WI38 (cell line): ENCODE data around the gene SPHK1.

Experiments used
- H3K4me3 ChIP-seq: 2 replicates; pipeline ENCODE4 v1.5.1; 2011; ENCODE audit warnings: low read depth, mild to moderate bottlenecking, control low read depth, low read length
- TF ChIP-seq, protein P1 (sequence below): IDR thresholded peaks from 2 replicates; pipeline ENCODE4 v1.5.1; 2012; ENCODE audit warnings: low read depth, mild to moderate bottlenecking, control low read depth, low read length

Gene SPHK1

DNA sequence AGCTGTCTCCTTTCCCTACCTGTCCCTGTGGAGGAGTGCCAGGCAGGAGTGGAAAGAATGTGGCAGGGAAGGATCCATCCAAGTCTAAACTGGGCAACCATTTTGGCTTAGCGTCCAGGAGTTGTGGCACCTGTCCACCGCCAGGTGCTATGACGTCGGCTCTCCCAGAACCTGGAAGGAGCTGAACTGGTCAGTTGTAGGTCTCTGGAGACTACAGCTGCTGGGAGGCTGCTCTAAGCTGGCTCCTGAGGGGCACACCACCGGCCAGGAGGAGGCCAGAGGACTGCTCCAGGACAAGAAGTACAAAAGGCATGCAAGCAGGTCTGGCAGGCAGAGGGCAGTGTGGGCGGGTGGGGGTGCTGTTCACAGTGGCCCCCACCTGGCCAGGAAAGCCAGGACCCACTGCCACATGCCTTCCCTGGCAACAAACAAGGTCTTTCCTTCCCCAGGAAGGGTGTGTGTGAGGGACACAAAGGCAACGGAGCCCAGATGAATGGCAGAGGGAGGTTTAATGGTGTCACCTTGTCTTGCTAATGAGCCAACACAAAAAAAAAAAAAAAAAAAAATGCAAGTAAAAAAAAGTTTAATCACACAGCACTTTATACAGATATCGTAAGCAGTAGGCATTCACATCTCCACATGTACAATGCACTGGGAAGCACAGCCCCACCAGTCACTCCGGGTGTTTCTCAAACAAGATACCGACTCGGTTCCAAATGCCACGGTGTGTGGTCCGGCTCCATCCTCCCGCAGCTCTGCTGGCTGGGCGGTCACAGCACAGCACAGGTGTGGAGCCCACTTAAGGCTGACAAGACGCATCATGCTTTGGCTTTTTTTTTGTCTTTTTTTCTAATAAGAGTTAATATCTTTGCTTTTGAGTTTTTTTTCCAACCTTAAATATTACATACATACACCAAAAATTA lies 4.8 kb downstream of the SPHK1 start:
- no peak overlapping the region for H3K4me3 ChIP-seq
- TF ChIP-seq, protein P1, sequence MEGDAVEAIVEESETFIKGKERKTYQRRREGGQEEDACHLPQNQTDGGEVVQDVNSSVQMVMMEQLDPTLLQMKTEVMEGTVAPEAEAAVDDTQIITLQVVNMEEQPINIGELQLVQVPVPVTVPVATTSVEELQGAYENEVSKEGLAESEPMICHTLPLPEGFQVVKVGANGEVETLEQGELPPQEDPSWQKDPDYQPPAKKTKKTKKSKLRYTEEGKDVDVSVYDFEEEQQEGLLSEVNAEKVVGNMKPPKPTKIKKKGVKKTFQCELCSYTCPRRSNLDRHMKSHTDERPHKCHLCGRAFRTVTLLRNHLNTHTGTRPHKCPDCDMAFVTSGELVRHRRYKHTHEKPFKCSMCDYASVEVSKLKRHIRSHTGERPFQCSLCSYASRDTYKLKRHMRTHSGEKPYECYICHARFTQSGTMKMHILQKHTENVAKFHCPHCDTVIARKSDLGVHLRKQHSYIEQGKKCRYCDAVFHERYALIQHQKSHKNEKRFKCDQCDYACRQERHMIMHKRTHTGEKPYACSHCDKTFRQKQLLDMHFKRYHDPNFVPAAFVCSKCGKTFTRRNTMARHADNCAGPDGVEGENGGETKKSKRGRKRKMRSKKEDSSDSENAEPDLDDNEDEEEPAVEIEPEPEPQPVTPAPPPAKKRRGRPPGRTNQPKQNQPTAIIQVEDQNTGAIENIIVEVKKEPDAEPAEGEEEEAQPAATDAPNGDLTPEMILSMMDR, result no peak

DNA sequence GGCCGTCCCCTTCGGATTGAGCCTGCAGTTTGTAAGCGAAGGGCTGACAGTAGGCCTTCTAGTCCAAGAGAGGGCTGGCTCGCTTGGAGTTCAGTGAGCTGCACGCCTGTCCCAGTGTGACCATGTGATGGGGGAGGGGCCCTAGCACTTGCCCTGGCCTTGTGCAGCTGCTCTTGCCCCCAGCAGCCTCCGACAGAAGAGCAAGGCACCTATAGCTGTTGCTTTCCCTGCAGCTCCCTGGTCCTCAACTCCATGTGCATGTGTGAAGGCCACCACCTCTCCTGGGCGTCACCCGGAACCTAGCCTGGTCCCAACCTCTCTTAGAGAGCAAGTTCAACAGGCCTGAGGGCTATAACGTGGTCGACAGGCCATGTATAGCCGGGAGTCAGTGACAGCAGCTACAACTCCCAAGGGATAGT lies 5.6 kb downstream of the SPHK1 start:
- TF ChIP-seq, protein P1, result no peak
- no peak overlapping the region for H3K4me3 ChIP-seq

DNA sequence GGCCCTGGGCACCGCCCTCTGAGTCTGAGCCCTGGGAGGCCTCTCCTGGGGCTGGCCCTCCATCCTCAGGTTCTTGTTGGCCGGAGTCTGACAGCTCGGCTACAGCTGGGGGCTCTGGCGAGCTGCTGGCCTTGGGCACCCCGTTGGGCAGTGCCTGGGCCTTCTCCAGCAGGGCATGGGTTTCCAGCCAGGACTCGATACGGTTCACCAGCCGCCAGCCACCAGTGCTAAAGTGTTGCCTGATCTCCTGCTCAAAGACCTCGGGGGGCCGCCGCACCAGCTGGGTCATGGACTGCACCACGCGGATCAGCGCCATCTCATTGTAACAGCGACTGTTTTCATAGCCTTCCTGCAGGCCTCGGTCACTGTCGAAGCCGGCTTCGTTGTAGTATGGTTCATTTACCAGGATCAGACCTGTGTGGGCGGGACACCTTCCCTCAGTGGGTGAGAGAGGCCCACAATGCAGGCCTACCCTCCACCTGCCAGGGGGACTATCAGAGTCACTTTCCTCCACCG lies 6.8 kb downstream of the SPHK1 start:
- TF ChIP-seq, protein P1, result no peak
- H3K4me3 ChIP-seq, result no peak overlapping the region

DNA sequence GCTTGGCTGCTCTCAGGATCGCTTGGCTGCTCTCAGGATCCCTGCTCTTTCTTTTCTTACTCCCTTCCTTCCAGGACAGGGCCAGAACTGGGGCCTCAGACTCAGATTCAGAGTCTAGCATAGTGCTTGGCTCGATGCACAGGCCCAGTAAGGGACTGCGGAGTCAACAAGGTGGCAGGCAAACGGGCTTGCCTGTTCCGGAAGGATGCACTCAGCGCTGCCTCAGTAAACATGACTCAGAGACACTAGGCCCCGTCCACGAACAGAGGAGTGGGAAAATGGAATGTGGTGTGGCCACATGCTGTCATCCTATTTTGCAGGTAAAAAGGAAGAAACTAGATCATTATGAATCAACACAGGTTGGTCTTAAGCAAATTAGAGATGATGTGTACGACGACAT lies 9.8 kb downstream of the SPHK1 start:
- TF ChIP-seq, protein P1, result no peak
- H3K4me3 ChIP-seq, result no peak overlapping the region

DNA sequence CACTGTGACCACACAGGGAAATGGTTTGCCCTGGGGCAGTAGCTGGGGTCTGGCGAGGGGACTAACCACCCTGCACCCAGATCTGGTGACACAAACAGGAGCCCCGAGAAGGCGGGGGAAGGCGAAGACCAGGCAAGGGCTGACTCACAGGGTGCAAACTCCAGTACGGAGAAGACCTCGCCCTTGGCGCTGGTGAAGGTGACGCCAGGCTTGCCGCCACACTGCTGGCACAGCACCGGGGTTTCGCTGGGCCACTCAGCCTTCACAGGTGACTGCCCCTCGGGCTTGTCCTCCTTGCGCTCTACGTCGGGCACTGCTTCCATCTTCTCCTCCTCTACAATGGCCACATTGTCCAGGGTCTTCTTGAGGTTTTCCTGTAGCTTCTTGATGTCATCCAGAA lies 11.6 kb downstream of the SPHK1 start:
- no peak overlapping the region for H3K4me3 ChIP-seq
- TF ChIP-seq, protein P1, result no peak

DNA sequence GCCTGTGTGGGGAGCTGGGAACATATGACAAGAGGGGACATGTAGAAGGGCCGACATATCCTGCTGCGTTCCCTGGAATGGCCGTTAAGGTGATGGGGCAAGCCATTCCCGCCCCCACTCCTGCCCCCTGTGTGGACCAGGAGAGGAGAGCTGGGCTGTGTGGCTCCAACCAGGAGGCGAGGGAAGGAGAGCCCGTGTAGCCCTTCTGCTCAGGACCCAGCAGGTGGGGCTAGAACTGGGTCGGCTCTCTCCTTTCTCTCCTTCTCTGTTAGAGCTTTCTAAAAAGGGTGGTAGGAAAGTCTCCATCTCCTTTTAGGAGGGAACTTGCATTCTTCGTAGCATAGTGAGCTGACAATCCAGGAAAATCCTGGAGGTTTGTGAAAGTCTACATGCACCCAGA lies 12.8 kb downstream of the SPHK1 start:
- no peak overlapping the region for H3K4me3 ChIP-seq
- TF ChIP-seq, protein P1, result no peak

DNA sequence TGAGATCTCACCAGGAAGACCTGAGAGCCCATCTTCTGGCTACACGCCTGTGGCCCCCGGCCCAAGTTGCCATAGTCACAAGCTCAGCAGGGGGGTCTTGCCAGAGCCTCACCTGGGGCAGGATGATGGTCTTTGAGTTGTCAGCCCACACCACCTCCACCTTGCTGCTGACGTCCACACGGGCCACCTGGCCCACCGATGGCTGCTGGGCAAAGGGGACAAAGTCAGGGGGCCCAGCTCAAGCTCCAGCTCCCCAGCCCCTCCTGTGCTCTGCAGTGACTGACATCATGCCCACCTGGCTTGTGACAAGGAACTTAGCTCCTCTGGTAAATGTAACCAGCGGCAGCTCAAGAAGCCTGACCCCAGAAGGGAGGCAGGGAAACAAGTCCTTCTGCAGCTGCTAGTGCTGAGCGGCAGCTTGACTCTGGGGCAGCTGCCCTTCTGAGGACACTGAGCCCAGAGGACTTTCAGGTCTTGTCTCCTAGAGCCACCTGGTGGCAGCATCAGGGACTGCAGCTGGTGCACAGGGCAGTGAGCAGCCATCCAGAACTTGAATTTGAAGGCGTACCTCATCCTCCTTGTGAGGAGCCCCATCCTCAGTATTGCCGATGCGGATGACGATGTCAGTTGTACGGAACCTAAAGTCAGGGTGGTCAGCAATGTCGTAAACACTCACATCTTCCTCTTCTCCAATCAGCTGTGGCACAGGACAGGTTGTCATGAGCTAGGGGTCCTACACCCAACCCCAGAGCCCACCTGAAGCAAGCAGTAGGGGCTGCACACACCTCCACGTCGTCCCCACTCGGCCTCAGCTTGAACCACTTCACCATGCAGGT lies 13.5 kb downstream of the SPHK1 start:
- no peak overlapping the region for H3K4me3 ChIP-seq
- TF ChIP-seq, protein P1, result peak; percentile 95
